Upper lobe of left lung (tissue), 6 donors: ENCODE results near the gene CD300LF. TPM values are rescaled to one million over a fixed set of nuclear protein-coding genes. Genes with fewer than 3 reads are reported as not detected.

Experiments used
- ATAC-seq, 2 donors: fragments of 200-7000 bp; cut with Tn5 transposase; one replicate each; pipeline ENCODE4 v1.9.1; 2022; ENCODE audit warnings: mild to moderate bottlenecking in 2 of 2, moderate library complexity in 2 of 2; ENCODE audit not compliant: low FRiP score in 2 of 2
- DNase-seq, 2 donors: peaks; one replicate each; pipeline ENCODE4 v3.0.0-alpha.2; 2019 to 2020
- H3K27ac ChIP-seq, 4 donors: fragments of 200-600 bp; sonication (generic); one replicate each; pipeline ENCODE4 v1.5.1; 2016 to 2019
- H3K27me3 ChIP-seq, 4 donors: fragments of 200-600 bp; sonication (generic); one replicate each; pipeline ENCODE4 v1.5.1; 2017 to 2019
- H3K36me3 ChIP-seq, 4 donors: fragments of 200-600 bp; sonication (generic); one replicate each; pipeline ENCODE4 v1.5.1; 2016 to 2019
- H3K4me1 ChIP-seq, 4 donors: fragments of 200-600 bp; sonication (generic); one replicate each; pipeline ENCODE4 v1.5.1; 2018 to 2019
- H3K4me3 ChIP-seq, 4 donors: fragments of 200-600 bp; sonication (generic); one replicate each; pipeline ENCODE4 v1.5.1; 2017 to 2019; ENCODE audit warnings: mild to moderate bottlenecking in 2 of 4, moderate library complexity in 1 of 4
- H3K9me3 ChIP-seq, 4 donors: fragments of 200-600 bp; sonication (generic); one replicate each; pipeline ENCODE4 v1.5.1; 2018 to 2019
- EP300 ChIP-seq, 4 donors: sonication (generic); formaldehyde crosslinking; IDR thresholded peaks; one replicate each; pipeline ENCODE4 v1.5.1; 2017; ENCODE audit warnings: antibody characterized with exemption in 4 of 4, control low read depth in 2 of 4
- POLR2A ChIP-seq, 4 donors: fragments of 450-650 bp; IDR thresholded peaks; one replicate each; pipeline ENCODE4 v1.5.1; 2016 to 2017; ENCODE audit warnings: antibody characterized with exemption in 4 of 4, mild to moderate bottlenecking in 2 of 4
- POLR2AphosphoS5 ChIP-seq, 2 donors: sonication (generic); formaldehyde crosslinking; IDR thresholded peaks; one replicate each; pipeline ENCODE4 v1.5.1; 2017; ENCODE audit warnings: antibody characterized with exemption in 2 of 2
- WGBS, 2 donors: methylation state at CpG; one replicate each; pipeline ENCODE4 v1.1.5; 2017 to 2018; 5-methylcytosine and 5-hydroxymethylcytosine counted together
- total RNA-seq, 6 donors: library from RNA; depleted of rRNA in 4 of 6; stranded (reverse); fragments of >200 nt in 4 of 6; gene quantifications; one replicate each; pipeline versions ENCODE4 v1.1.0 to v1.2.1, GENCODE V29; 2016 to 2021
- TF ChIP-seq, protein P1 (sequence below), 6 experiments: fragments of 450-650 bp in 4 of 6; fragments of 200-600 bp in 2 of 6; sonication (generic) in 2 of 6; IDR thresholded peaks; one replicate each; pipeline ENCODE4 v1.5.1; 2016 to 2019; ENCODE audit warnings: antibody characterized with exemption in 6 of 6
- donor health status: DM: no; HTN: no; CAD: no; lungs with moderate emphysema.
- donor health status: DM: no; HTN: yes; CAD: no; lungs with severe emphysema.

Gene CD300LF
- total RNA-seq, 6 donors from 2014 or later, result 14.5 to 70.2 (median 33.4) TPM

DNA sequence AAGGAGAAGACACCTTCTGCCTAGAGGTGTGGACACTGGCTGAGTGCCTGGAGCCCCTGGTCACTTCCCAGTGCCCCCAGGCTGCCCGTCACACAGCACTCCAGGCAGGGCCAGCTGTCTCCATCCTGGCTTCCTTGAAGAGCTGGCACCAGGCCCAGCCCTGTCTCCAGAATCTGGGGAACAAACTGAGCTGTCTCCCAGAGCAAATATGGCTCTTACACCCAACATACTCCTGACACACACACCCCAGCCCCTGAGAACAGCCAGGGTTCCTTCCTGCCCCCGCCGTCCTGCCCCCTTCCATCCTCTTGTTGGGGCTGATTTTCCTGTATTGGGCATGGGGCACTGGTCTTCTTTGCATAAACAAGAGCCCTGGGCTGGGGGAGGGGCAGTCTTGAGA is 44.8 kb upstream of the CD300LF start:
- no peaks in the 10 kb centered on the region for H3K36me3 ChIP-seq
- H3K27me3 ChIP-seq, result no peaks in the 10 kb centered on the region
- no peaks in the 10 kb centered on the region for H3K9me3 ChIP-seq
- H3K4me3 ChIP-seq, result no peak overlapping the region
- peak overlapping the region; percentile 24 to 69 (median 44) for H3K27ac ChIP-seq
- ATAC-seq, result peak in 1 of 2 donors; percentile 4
- WGBS, 2 donors, result 48% methylated on average over 3 of the region's 3 CpGs; no CpG with 5 or more reads in 1 of the 2 donors
- TF ChIP-seq EP300 (IDR thresholded peaks at IDR 0.05), result no peak
- TF ChIP-seq POLR2AphosphoS5 (IDR thresholded peaks at IDR 0.05), result no peak
- TF ChIP-seq POLR2A (IDR thresholded peaks at IDR 0.05), result no peak
- TF ChIP-seq, protein P1, sequence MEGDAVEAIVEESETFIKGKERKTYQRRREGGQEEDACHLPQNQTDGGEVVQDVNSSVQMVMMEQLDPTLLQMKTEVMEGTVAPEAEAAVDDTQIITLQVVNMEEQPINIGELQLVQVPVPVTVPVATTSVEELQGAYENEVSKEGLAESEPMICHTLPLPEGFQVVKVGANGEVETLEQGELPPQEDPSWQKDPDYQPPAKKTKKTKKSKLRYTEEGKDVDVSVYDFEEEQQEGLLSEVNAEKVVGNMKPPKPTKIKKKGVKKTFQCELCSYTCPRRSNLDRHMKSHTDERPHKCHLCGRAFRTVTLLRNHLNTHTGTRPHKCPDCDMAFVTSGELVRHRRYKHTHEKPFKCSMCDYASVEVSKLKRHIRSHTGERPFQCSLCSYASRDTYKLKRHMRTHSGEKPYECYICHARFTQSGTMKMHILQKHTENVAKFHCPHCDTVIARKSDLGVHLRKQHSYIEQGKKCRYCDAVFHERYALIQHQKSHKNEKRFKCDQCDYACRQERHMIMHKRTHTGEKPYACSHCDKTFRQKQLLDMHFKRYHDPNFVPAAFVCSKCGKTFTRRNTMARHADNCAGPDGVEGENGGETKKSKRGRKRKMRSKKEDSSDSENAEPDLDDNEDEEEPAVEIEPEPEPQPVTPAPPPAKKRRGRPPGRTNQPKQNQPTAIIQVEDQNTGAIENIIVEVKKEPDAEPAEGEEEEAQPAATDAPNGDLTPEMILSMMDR (IDR thresholded peaks at IDR 0.05), result no peak
- DNase-seq, result no peak
- peaks cover 47 to 75% (median 52%) of the 10 kb centered on the region in 4 donors for H3K4me1 ChIP-seq

DNA sequence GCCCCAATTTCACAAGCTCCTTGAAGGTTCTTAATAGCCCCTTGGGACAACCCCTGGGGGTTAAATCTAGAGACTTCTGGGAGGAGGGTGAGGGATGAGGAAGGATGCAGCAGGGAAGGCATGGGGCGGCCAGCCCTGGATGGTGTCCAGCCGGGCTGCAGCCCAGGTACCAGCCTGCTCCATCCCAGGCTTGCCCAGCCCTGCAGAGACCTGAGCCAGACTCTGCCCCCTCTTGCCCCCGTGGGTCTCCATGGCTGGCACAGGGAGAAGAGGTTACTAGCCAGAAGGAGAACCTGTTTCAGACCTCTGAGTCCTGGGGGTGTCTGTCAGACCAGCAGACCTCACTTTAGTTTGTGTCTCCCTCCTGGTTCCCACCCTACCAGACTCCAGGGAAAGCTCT is 44.2 kb upstream of the CD300LF start:
- 33 to 61% methylated on average over 2 to 3 of the region's 3 CpGs for WGBS, 2 donors
- H3K4me3 ChIP-seq, result no peak overlapping the region
- H3K4me1 ChIP-seq, result peaks cover 49 to 77% (median 56%) of the 10 kb centered on the region in 4 donors
- H3K27me3 ChIP-seq, result no peaks in the 10 kb centered on the region
- peak overlapping the region in 1 of 4 donors; percentile 62 for H3K27ac ChIP-seq
- no peaks in the 10 kb centered on the region for H3K9me3 ChIP-seq
- DNase-seq, result no peak
- no peaks in the 10 kb centered on the region for H3K36me3 ChIP-seq
- TF ChIP-seq POLR2A (IDR thresholded peaks at IDR 0.05) (no peak), EP300 (IDR thresholded peaks at IDR 0.05) (no peak), POLR2AphosphoS5 (IDR thresholded peaks at IDR 0.05) (no peak)
- TF ChIP-seq, protein P1 (IDR thresholded peaks at IDR 0.05), result no peak
- ATAC-seq, result no peak

DNA sequence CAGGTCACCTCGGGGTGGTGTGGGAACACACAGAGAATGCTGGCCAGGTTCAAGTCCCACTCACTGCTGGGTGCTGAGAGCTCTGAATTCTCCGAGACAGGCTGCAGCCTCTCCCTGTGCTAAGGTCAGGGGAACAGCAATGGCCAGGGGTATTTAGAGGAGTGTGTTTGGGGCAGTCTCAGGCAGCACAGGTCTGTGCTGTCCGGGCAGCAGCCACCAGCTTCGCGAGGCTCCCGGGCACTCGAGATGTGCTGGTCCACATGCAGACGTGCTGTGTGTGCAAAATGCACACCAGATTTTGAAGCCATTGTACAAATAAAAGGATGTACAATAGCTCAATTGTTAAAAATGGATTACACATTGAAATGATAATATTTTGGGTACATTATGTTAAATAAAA is 42.8 kb upstream of the CD300LF start:
- Histone ChIP-seq H3K27me3 (no peaks in the 10 kb centered on the region), H3K9me3 (no peaks in the 10 kb centered on the region), H3K4me1 (peaks cover 48 to 77% (median 57%) of the 10 kb centered on the region in 4 donors), H3K36me3 (no peaks in the 10 kb centered on the region), H3K4me3 (no peak overlapping the region), H3K27ac (no peak overlapping the region)
- 88 to 91% methylated on average over 7 to 8 of the region's 8 CpGs for WGBS, 2 donors
- DNase-seq (no peak), ATAC-seq (no peak)
- TF ChIP-seq, protein P1 (IDR thresholded peaks at IDR 0.05), result no peak
- TF ChIP-seq EP300 (IDR thresholded peaks at IDR 0.05) (no peak), POLR2AphosphoS5 (IDR thresholded peaks at IDR 0.05) (no peak), POLR2A (IDR thresholded peaks at IDR 0.05) (no peak)

DNA sequence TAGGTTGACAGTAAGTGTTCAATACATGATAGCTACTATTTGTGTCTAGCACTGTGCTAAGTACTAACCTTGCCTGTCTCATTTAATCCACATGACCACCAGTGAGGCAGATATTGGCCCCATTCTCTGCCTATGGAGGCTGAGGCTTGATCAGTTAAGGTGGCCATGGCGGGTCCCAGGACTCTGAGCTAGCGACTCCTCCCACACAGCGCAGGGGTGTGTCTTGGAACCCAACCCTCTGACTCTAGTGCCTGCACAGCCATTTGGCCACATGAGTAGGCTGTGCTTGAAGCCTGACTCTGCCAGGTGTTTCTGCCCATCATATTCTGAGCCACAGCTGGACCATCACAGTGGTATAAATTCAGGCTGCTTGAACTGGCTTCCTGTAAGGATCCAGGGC is 42.1 kb upstream of the CD300LF start:
- 96% methylated on average over 3 of the region's 3 CpGs; no CpG with 5 or more reads in 1 of the 2 donors for WGBS, 2 donors
- Histone ChIP-seq H3K4me1 (peaks cover 48 to 77% (median 57%) of the 10 kb centered on the region in 4 donors), H3K36me3 (no peaks in the 10 kb centered on the region), H3K9me3 (no peaks in the 10 kb centered on the region), H3K27me3 (no peaks in the 10 kb centered on the region), H3K27ac (no peak overlapping the region), H3K4me3 (no peak overlapping the region)
- no peak for ATAC-seq
- TF ChIP-seq, protein P1 (IDR thresholded peaks at IDR 0.05), result no peak
- TF ChIP-seq EP300 (IDR thresholded peaks at IDR 0.05), result no peak
- DNase-seq, result no peak

DNA sequence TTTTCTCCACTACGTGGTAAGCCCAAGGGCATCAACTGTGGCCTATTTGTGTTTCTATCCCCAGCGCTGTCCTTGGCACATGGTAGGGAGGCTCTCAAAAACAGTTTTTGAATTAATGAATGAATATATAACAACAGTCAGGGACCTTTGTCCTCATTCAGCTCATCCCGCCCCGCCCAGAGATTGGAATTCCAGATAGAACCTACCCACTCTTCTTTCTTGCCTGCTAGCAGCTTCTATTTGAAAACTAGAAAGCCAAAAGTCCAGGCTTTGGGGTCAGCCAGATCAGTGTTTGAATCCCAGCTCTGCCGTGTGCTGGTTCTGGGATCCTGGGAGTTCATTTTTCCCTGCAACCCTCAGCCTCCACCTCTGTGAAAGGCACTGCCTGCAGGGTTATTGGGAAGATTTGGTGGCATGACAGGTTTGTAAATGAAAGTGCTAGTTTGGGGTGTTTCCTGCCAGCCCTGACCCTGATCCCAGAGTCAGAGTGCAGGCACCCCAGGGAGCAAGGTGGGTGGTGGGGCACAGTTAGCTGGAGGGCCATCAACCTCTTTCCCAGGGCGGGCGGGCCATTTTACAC is 40.2 kb upstream of the CD300LF start:
- Histone ChIP-seq H3K4me3 (no peak overlapping the region), H3K36me3 (no peaks in the 10 kb centered on the region), H3K9me3 (no peaks in the 10 kb centered on the region), H3K27me3 (no peaks in the 10 kb centered on the region), H3K4me1 (peaks cover 30 to 68% (median 44%) of the 10 kb centered on the region in 4 donors), H3K27ac (no peak overlapping the region)
- no peak for TF ChIP-seq POLR2A (IDR thresholded peaks at IDR 0.05)
- TF ChIP-seq, protein P1 (IDR thresholded peaks at IDR 0.05), result no peak
- no peak for TF ChIP-seq POLR2AphosphoS5 (IDR thresholded peaks at IDR 0.05)
- TF ChIP-seq EP300 (IDR thresholded peaks at IDR 0.05), result no peak
- 93 to 99% methylated on average over 7 of the region's 7 CpGs for WGBS, 2 donors
- ATAC-seq (no peak), DNase-seq (no peak)
